Trophoblast cell (in vitro differentiated cells and primary cell): Measurements from ENCODE around the gene CBFA2T3.

Source experiments
- DNase-seq, 2 donors: peaks; one replicate each; pipeline ENCODE4 v3.0.0-alpha.2; 2016
- H2AFZ ChIP-seq: 2 replicates; pipeline ENCODE4 v1.6.1; 2013; ENCODE audit warnings: low read length, moderate library complexity, mild to moderate bottlenecking; ENCODE audit not compliant: insufficient read depth, poor library complexity
- H2AK5ac ChIP-seq: 2 replicates; pipeline ENCODE4 v1.6.1; 2013; ENCODE audit warnings: mild to moderate bottlenecking, low read length
- H2BK120ac ChIP-seq: 2 replicates; pipeline ENCODE4 v1.6.1; 2013; ENCODE audit warnings: low read length, mild to moderate bottlenecking, moderate library complexity; ENCODE audit not compliant: insufficient read depth, poor library complexity
- H2BK12ac ChIP-seq: 2 replicates; pipeline ENCODE4 v1.6.1; 2013; ENCODE audit warnings: mild to moderate bottlenecking, low read length, moderate library complexity
- H2BK5ac ChIP-seq: 2 replicates; pipeline ENCODE4 v1.6.1; 2013; ENCODE audit warnings: low read length, low read depth, moderate library complexity, mild to moderate bottlenecking; ENCODE audit not compliant: poor library complexity
- H3K14ac ChIP-seq: 2 replicates; pipeline ENCODE4 v1.6.1; 2013; ENCODE audit warnings: mild to moderate bottlenecking, low read length
- H3K18ac ChIP-seq: 2 replicates; pipeline ENCODE4 v1.6.1; 2013; ENCODE audit warnings: mild to moderate bottlenecking, low read length
- H3K23ac ChIP-seq: 2 replicates; pipeline ENCODE4 v1.6.1; 2013; ENCODE audit warnings: low read length
- H3K27ac ChIP-seq: 2 replicates; pipeline ENCODE4 v1.5.1; 2013; ENCODE audit warnings: low read depth, mild to moderate bottlenecking, inconsistent platforms, low read length, moderate library complexity
- H3K27me3 ChIP-seq: 2 replicates; pipeline ENCODE4 v1.6.1; 2013; ENCODE audit warnings: inconsistent platforms, mild to moderate bottlenecking, low read length, moderate library complexity; ENCODE audit not compliant: insufficient read depth
- H3K36me3 ChIP-seq, 2 experiments: 1 replicate in 1 of 2; 2 replicates in 1 of 2; pipeline ENCODE4 v1.6.1; 2013; ENCODE audit warnings: low read length in 2 of 2, mild to moderate bottlenecking in 2 of 2, moderate library complexity in 1 of 2; ENCODE audit not compliant: insufficient read depth in 2 of 2, control insufficient read depth in 1 of 2
- H3K4ac ChIP-seq: 2 replicates; pipeline ENCODE4 v1.6.1; 2013; ENCODE audit warnings: low read depth, mild to moderate bottlenecking, low read length, moderate library complexity
- H3K4me1 ChIP-seq, 2 experiments: 1 replicate in 1 of 2; 2 replicates in 1 of 2; pipeline ENCODE4 v1.6.1; 2013; ENCODE audit warnings: low read length in 2 of 2, mild to moderate bottlenecking in 2 of 2, moderate library complexity in 1 of 2; ENCODE audit not compliant: insufficient read depth in 2 of 2, control insufficient read depth in 1 of 2
- H3K4me2 ChIP-seq: 2 replicates; pipeline ENCODE4 v1.6.1; 2013; ENCODE audit warnings: inconsistent platforms, mild to moderate bottlenecking, low read length, moderate library complexity
- H3K4me3 ChIP-seq: 2 replicates; pipeline ENCODE4 v1.5.1; 2013; ENCODE audit warnings: mild to moderate bottlenecking, low read depth, low read length, inconsistent platforms
- H3K79me1 ChIP-seq: one replicate; pipeline ENCODE4 v1.6.1; 2013; ENCODE audit warnings: low read length
- H3K79me2 ChIP-seq: 2 replicates; pipeline ENCODE4 v1.6.1; 2013; ENCODE audit warnings: low read length, mild to moderate bottlenecking; ENCODE audit not compliant: control insufficient read depth, insufficient read depth, poor library complexity
- H3K9ac ChIP-seq: 2 replicates; pipeline ENCODE4 v1.6.1; 2013; ENCODE audit warnings: mild to moderate bottlenecking, low read length
- H3K9me3 ChIP-seq: 2 replicates; pipeline ENCODE4 v1.6.1; 2013; ENCODE audit warnings: low read depth, mild to moderate bottlenecking, control low read depth, inconsistent platforms, low read length; ENCODE audit not compliant: insufficient read depth
- H4K12ac ChIP-seq: 2 replicates; pipeline ENCODE4 v1.6.1; 2013; ENCODE audit warnings: low read depth, mild to moderate bottlenecking, low read length, moderate library complexity
- H4K8ac ChIP-seq: 2 replicates; pipeline ENCODE4 v1.6.1; 2013; ENCODE audit warnings: low read depth, mild to moderate bottlenecking, low read length, moderate library complexity
- H4K91ac ChIP-seq: one replicate; pipeline ENCODE4 v1.6.1; 2013; ENCODE audit warnings: low read depth, mild to moderate bottlenecking, low read length, moderate library complexity
- WGBS: extraction: QIAGEN DNeasy Blood & Tissue Kit; methylation state at CpG from one replicate; pipeline ENCODE4 v1.1.7; 2013; ENCODE audit warnings: missing lambda C conversion rate; ENCODE audit not compliant: insufficient read length, insufficient coverage; ENCODE audit errors: extremely low coverage; 5-methylcytosine and 5-hydroxymethylcytosine counted together

CBFA2T3 gene

DNA sequence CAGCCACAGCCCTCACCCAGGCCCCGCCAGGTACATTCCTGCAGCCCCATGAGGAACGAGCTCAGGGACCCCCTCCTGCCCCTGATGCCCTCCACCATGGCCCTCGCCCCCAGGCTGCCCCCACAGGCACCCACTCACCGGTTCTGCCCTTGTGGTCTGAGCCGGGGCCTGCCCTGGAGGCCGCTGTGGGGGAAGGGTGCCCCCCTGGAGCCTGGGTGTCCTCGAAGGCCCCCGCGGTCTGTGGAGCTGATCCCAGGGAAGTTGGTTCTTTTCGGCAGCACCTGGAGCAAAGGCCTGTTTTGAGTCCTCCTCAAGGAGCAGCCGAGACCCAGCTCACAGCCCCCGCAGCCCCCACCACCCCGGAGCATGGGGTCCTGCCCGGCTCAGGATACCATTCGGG lies 112.9 kb downstream of the CBFA2T3 start:
- Histone ChIP-seq H3K27ac (no peak overlapping the region), H2BK5ac (no peak overlapping the region), H3K14ac (no peak overlapping the region), H2BK12ac (no peak overlapping the region), H3K4ac (no peak overlapping the region), H4K12ac (no peak overlapping the region), H3K4me1 (no peaks in the 10 kb centered on the region), H3K23ac (no peak overlapping the region), H4K91ac (no peak overlapping the region), H3K9ac (no peak overlapping the region), H3K36me3 (peaks cover 30 to 33% of the 10 kb centered on the region in 2 experiments), H4K8ac (no peak overlapping the region), H3K9me3 (peaks cover 2% of the 10 kb centered on the region), H3K18ac (no peak overlapping the region), H2BK120ac (no peak overlapping the region), H3K4me2 (no peak overlapping the region), H3K4me3 (no peak overlapping the region), H2AFZ (no peak overlapping the region), H3K79me1 (no peaks in the 10 kb centered on the region), H3K79me2 (no peaks in the 10 kb centered on the region), H3K27me3 (no peaks in the 10 kb centered on the region), H2AK5ac (no peak overlapping the region)
- WGBS, result no CpG with 5 or more reads among the region's 15 CpGs
- no peak for DNase-seq

- Histone ChIP-seq H3K18ac (no peak overlapping the region), H3K9ac (no peak overlapping the region), H3K23ac (no peak overlapping the region), H3K79me2 (no peaks in the 10 kb centered on the region), H3K27me3 (no peaks in the 10 kb centered on the region), H3K4ac (no peak overlapping the region), H4K91ac (no peak overlapping the region), H3K9me3 (peaks cover 2% of the 10 kb centered on the region), H3K4me1 (no peaks in the 10 kb centered on the region), H2BK12ac (no peak overlapping the region), H3K79me1 (no peaks in the 10 kb centered on the region), H4K12ac (no peak overlapping the region), H2AFZ (no peak overlapping the region), H4K8ac (no peak overlapping the region), H3K36me3 (peaks cover 30 to 37% of the 10 kb centered on the region in 2 experiments), H3K27ac (no peak overlapping the region), H3K14ac (no peak overlapping the region), H2BK5ac (no peak overlapping the region), H3K4me3 (no peak overlapping the region), H2BK120ac (no peak overlapping the region), H3K4me2 (no peak overlapping the region), H2AK5ac (no peak overlapping the region)
- WGBS, result no CpG with 5 or more reads among the region's 13 CpGs
- DNase-seq, result no peak
Observed at GRCh38 chr16:88863426-88863825, 113.6 kb downstream of the CBFA2T3 start.

GRCh38 chr16:88862968-88863367 lies 114.0 kb downstream of the CBFA2T3 start:
- no CpG with 5 or more reads among the region's 25 CpGs for WGBS
- Histone ChIP-seq H3K79me2 (no peaks in the 10 kb centered on the region), H3K27ac (no peak overlapping the region), H3K18ac (no peak overlapping the region), H3K4me2 (no peak overlapping the region), H3K27me3 (no peaks in the 10 kb centered on the region), H2BK5ac (no peak overlapping the region), H4K12ac (no peak overlapping the region), H2BK12ac (no peak overlapping the region), H2AK5ac (no peak overlapping the region), H2AFZ (no peak overlapping the region), H3K4me1 (no peaks in the 10 kb centered on the region), H4K91ac (no peak overlapping the region), H4K8ac (no peak overlapping the region), H3K4me3 (no peak overlapping the region), H3K23ac (no peak overlapping the region), H3K9ac (no peak overlapping the region), H3K14ac (no peak overlapping the region), H2BK120ac (no peak overlapping the region), H3K79me1 (no peaks in the 10 kb centered on the region), H3K9me3 (peaks cover 2% of the 10 kb centered on the region), H3K4ac (no peak overlapping the region), H3K36me3 (peaks cover 30 to 38% of the 10 kb centered on the region in 2 experiments)
- no peak for DNase-seq

GRCh38 chr16:88861359-88861758 lies 115.6 kb downstream of the CBFA2T3 start:
- no peak overlapping the region for H4K12ac ChIP-seq
- H4K8ac ChIP-seq, result no peak overlapping the region
- no CpG with 5 or more reads among the region's 19 CpGs for WGBS
- no peak overlapping the region for H2AFZ ChIP-seq
- H3K4me2 ChIP-seq, result no peak overlapping the region
- H3K36me3 ChIP-seq, result peaks cover 30 to 38% of the 10 kb centered on the region in 2 experiments
- H3K79me1 ChIP-seq, result peaks cover 6% of the 10 kb centered on the region
- no peak overlapping the region for H2BK120ac ChIP-seq
- no peak overlapping the region for H3K9ac ChIP-seq
- H2BK12ac ChIP-seq, result no peak overlapping the region
- no peak overlapping the region for H4K91ac ChIP-seq
- H3K4me1 ChIP-seq, result no peaks in the 10 kb centered on the region
- no peak overlapping the region for H3K4ac ChIP-seq
- H3K14ac ChIP-seq, result no peak overlapping the region
- H3K27ac ChIP-seq, result no peak overlapping the region
- no peak overlapping the region for H3K4me3 ChIP-seq
- peaks cover 6% of the 10 kb centered on the region for H3K79me2 ChIP-seq
- no peak overlapping the region for H3K23ac ChIP-seq
- peaks cover 2% of the 10 kb centered on the region for H3K9me3 ChIP-seq
- no peak for DNase-seq
- no peaks in the 10 kb centered on the region for H3K27me3 ChIP-seq
- no peak overlapping the region for H3K18ac ChIP-seq
- H2AK5ac ChIP-seq, result no peak overlapping the region
- H2BK5ac ChIP-seq, result no peak overlapping the region
